Brain pericyte (primary cell): ENCODE data around the gene PDCD5.

ENCODE experiments used
- DNase-seq: peaks from one replicate; pipeline ENCODE4 v3.0.0-alpha.2; 2012; ENCODE audit warnings: low read depth, low spot score

The PDCD5 gene

GRCh38 chr19:32631381-32631780 is 50.4 kb downstream of the PDCD5 start:
- no peak for DNase-seq
